PC-9 (cell line): ENCODE results near the gene FTL.

Experiments
- CTCF ChIP-seq: fragments of 200-600 bp; sonication (generic); conservative IDR thresholded peaks from 2 replicates; pipeline ENCODE4 v1.6.1; 2017; ENCODE audit warnings: mixed run types, antibody characterized with exemption, mild to moderate bottlenecking, moderate library complexity
- EZH2 ChIP-seq: fragments of 200-600 bp; sonication (generic); IDR thresholded peaks from 2 replicates; pipeline ENCODE4 v1.8.0; 2017; ENCODE audit warnings: antibody characterized with exemption, low read depth

GRCh38 chr19:49016067-49016839 is 51.1 kb downstream of the FTL start:
- TF ChIP-seq CTCF (no peak), EZH2 (no peak)
